HL-60 (cell line): ENCODE data around the gene STOML1.

Experiments
- DNase-seq, 2 experiments: peaks; one replicate each; pipeline ENCODE4 v3.0.0-alpha.2; 2010 to 2020; ENCODE audit warnings: low read depth in 1 of 2, low spot score in 1 of 2
- H3K27ac ChIP-seq: fragments of 250-450 bp; sonication (Bioruptor Pico); replicated peaks from 2 replicates; pipeline ENCODE4 v1.5.1; 2020; ENCODE audit warnings: mild to moderate bottlenecking, moderate library complexity
- H3K27me3 ChIP-seq: fragments of 250-450 bp; sonication (Bioruptor Pico); 2 replicates; pipeline ENCODE4 v1.5.1; 2021; ENCODE audit warnings: mild to moderate bottlenecking, moderate library complexity; ENCODE audit not compliant: insufficient read depth, poor library complexity, severe bottlenecking
- H3K4me3 ChIP-seq: replicated peaks from 2 replicates; pipeline ENCODE4 v1.5.1; 2011; ENCODE audit warnings: mild to moderate bottlenecking, control low read depth, low read length; ENCODE audit not compliant: insufficient read depth
- GABPA ChIP-seq: IDR thresholded peaks from 2 replicates; pipeline ENCODE4 v1.6.1; 2012; ENCODE audit warnings: low read depth
- POLR2AphosphoS5 ChIP-seq: IDR thresholded peaks from 2 replicates; pipeline ENCODE4 v1.6.1; 2012; ENCODE audit warnings: low read depth
- SPI1 ChIP-seq: IDR thresholded peaks from 2 replicates; pipeline ENCODE4 v1.6.1; 2012; ENCODE audit warnings: low read depth, mild to moderate bottlenecking, borderline replicate concordance
- long read RNA-seq: library from polyadenylated mRNA; unstranded; transcript quantifications from one replicate; pipeline ENCODE4 v2.0.0, GENCODE V29; 2020
- TF ChIP-seq, protein P1 (sequence below): IDR thresholded peaks from one replicate; pipeline ENCODE4 v1.5.1; 2011; ENCODE audit warnings: low read length, control low read depth, inconsistent platforms; ENCODE audit not compliant: insufficient read depth
- TF ChIP-seq, protein P2 (sequence below): IDR thresholded peaks from 2 replicates; pipeline ENCODE4 v1.6.1; 2012; ENCODE audit warnings: low read depth; ENCODE audit not compliant: insufficient replicate concordance

STOML1 gene, protein sequence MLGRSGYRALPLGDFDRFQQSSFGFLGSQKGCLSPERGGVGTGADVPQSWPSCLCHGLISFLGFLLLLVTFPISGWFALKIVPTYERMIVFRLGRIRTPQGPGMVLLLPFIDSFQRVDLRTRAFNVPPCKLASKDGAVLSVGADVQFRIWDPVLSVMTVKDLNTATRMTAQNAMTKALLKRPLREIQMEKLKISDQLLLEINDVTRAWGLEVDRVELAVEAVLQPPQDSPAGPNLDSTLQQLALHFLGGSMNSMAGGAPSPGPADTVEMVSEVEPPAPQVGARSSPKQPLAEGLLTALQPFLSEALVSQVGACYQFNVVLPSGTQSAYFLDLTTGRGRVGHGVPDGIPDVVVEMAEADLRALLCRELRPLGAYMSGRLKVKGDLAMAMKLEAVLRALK
- long read RNA-seq, full-length matches to known transcripts: 22 of 36 reads
- long read RNA-seq, partial matches to known transcripts: 0 of 36 reads
- long read RNA-seq, other reads (novel, unspliced or antisense): 14 of 36 reads

DNA sequence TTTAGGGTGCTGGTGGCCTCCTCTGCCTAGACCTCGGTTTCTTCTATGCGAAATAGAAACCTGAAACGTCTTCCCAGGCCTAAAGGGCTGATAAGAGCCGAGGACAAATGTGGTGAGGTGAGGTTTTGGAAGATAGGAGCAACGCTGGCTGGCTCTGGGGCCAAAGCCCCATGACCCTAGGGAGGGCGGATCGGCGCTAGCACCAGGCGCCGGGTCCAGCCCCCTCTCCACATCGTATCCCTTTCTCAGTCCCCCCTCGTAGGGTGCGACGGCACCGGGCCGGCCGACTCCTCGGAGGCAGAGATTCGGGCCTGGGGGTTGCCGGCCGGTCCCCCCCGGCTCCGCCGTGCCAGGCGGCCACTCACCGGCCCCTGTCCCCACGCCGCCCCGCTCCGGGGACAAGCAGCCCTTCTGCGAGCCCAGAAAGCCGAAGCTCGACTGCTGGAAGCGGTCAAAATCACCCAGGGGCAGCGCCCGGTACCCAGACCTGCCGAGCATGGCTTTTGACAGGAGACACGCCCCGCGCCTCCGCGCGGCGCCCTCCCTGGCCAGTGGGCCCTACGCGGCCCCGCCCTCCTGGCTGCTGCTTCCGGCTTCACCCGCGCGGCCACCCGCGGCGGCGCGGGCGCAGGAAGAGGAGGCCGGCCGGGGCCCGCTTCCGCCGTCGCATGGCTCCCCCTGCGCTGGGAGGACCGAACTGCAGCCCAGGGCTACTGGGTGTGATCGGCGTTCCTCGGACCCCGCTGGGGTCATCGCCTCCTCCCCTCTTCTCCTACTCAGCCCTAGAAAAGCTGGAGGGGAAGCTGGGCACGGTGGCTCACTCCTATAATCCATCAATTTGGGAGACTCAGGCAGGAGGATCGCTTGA, at the start of gene STOML1:
Gene STOML1 (minus strand): TSS at position 570 of the 868 bp plus-strand sequence. CDS start 72 bp downstream, at position 498.
- TF ChIP-seq, protein P1, sequence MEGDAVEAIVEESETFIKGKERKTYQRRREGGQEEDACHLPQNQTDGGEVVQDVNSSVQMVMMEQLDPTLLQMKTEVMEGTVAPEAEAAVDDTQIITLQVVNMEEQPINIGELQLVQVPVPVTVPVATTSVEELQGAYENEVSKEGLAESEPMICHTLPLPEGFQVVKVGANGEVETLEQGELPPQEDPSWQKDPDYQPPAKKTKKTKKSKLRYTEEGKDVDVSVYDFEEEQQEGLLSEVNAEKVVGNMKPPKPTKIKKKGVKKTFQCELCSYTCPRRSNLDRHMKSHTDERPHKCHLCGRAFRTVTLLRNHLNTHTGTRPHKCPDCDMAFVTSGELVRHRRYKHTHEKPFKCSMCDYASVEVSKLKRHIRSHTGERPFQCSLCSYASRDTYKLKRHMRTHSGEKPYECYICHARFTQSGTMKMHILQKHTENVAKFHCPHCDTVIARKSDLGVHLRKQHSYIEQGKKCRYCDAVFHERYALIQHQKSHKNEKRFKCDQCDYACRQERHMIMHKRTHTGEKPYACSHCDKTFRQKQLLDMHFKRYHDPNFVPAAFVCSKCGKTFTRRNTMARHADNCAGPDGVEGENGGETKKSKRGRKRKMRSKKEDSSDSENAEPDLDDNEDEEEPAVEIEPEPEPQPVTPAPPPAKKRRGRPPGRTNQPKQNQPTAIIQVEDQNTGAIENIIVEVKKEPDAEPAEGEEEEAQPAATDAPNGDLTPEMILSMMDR: peak; percentile 50
- TF ChIP-seq SPI1 (peak; percentile 13; the same call in 1 of the 2 replicates), GABPA (peak; percentile 76), POLR2AphosphoS5 (no peak)
- TF ChIP-seq, protein P2, sequence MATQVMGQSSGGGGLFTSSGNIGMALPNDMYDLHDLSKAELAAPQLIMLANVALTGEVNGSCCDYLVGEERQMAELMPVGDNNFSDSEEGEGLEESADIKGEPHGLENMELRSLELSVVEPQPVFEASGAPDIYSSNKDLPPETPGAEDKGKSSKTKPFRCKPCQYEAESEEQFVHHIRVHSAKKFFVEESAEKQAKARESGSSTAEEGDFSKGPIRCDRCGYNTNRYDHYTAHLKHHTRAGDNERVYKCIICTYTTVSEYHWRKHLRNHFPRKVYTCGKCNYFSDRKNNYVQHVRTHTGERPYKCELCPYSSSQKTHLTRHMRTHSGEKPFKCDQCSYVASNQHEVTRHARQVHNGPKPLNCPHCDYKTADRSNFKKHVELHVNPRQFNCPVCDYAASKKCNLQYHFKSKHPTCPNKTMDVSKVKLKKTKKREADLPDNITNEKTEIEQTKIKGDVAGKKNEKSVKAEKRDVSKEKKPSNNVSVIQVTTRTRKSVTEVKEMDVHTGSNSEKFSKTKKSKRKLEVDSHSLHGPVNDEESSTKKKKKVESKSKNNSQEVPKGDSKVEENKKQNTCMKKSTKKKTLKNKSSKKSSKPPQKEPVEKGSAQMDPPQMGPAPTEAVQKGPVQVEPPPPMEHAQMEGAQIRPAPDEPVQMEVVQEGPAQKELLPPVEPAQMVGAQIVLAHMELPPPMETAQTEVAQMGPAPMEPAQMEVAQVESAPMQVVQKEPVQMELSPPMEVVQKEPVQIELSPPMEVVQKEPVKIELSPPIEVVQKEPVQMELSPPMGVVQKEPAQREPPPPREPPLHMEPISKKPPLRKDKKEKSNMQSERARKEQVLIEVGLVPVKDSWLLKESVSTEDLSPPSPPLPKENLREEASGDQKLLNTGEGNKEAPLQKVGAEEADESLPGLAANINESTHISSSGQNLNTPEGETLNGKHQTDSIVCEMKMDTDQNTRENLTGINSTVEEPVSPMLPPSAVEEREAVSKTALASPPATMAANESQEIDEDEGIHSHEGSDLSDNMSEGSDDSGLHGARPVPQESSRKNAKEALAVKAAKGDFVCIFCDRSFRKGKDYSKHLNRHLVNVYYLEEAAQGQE: no peak
- Histone ChIP-seq H3K27me3 (no peaks in the 10 kb centered on the region), H3K4me3 (peak within 1 kb of the TSS; percentile 91), H3K27ac (peak within 1 kb of the TSS; percentile 50)
- DNase-seq: peak; percentile 92

DNA sequence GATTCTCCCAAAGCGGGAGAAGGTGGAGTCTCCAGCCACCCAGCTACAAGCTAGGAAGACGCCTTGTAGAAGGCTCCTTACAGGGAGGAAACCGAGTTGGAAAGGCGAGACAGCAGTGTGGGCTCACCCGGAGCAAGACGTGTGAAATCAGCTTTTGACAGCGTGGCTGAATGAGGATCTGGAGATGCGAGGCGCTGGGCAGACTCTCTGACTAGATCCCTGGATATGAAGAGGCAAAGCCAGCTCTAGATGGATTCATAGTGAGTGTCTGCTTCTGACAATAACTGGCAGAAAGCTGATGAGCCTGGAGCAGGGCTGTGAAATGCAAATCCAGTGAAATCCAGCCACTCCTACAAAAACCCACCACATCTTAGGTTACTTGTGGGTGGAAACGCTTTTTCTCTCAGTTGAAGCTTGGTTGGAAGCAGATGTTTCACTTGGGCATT, 49.2 kb upstream of the STOML1 start:
- H3K27ac ChIP-seq: no peak overlapping the region
- no peak for DNase-seq
- TF ChIP-seq POLR2AphosphoS5: no peak
- no peak for TF ChIP-seq GABPA
- no peaks in the 10 kb centered on the region for H3K27me3 ChIP-seq
- H3K4me3 ChIP-seq: no peak overlapping the region

DNA sequence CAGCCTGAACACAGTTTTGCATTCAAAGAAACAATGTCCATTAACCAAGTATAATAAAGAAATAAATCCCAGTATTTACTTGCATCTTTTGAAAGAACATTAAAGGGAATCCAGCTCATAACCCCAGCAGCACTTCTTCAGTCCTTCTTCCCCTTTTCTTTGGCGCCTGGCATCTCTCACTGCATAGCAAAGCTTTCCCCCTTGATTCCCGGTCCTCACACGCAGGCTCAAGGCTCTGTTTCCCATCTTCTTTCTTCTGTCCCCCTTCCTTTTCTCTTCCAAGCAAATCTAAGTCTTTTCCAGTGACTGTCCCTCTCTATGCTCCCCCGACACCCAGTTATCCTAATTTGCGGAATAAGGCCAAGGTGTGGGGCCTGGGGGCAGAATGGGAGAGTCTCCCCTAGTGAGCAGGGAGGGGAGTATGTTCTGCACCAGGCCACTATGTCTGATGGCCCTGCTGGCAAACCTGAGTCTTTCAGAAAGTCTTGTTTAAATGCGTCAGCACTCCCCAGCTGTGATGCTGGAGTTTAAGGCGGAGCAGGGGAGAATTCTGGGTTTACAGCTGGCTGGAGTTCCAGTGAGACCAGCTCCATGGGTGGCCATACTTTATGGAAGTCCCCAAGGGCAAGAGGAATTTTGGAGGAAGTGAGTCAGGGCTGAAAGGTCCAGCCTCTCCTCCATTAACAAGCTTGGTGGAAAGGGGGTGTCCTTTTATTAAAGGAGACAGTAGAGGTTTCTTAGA, 48.2 kb upstream of the STOML1 start:
- Histone ChIP-seq H3K27ac (no peak overlapping the region), H3K27me3 (no peaks in the 10 kb centered on the region), H3K4me3 (no peak overlapping the region)
- TF ChIP-seq, protein P1: no peak
- TF ChIP-seq, protein P2: no peak
- TF ChIP-seq GABPA (no peak), POLR2AphosphoS5 (no peak), SPI1 (no peak)
- DNase-seq: no peak
